Activated T-cell treated with anti-CD3 and anti-CD28 coated beads for 4 hours (primary cell): Measurements from ENCODE around the gene MAPKBP1.

Experiments used
- DNase-seq: peaks from one replicate; pipeline ENCODE4 v3.0.0-alpha.2; 2020

MAPKBP1 gene

GRCh38 chr15:41789236-41789635 is 15.0 kb downstream of the MAPKBP1 start:
- DNase-seq, result no peak

- no peak for DNase-seq
These were observed 15.4 kb downstream of the MAPKBP1 start for GRCh38 chr15:41789662-41790061.

DNA sequence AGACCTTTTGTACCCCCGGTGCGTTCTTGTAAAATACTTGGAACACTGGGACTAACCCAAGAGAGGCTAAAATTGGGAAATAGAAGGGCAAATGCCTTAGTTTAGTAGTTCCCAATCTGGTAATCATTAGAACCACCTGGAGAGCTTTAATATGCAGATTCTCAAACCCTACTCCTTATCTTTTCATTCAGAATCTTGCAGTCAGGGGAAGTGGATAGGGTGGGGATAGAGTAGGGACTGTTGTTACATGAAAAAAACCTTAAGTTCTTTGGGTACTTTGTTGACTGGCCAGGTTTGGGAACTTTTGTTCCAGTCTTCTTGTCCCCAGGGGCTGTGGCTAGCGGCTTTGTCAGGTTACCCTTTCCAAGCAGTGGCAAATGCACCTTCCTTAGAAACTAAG is 15.9 kb downstream of the MAPKBP1 start:
- DNase-seq, result no peak

DNA sequence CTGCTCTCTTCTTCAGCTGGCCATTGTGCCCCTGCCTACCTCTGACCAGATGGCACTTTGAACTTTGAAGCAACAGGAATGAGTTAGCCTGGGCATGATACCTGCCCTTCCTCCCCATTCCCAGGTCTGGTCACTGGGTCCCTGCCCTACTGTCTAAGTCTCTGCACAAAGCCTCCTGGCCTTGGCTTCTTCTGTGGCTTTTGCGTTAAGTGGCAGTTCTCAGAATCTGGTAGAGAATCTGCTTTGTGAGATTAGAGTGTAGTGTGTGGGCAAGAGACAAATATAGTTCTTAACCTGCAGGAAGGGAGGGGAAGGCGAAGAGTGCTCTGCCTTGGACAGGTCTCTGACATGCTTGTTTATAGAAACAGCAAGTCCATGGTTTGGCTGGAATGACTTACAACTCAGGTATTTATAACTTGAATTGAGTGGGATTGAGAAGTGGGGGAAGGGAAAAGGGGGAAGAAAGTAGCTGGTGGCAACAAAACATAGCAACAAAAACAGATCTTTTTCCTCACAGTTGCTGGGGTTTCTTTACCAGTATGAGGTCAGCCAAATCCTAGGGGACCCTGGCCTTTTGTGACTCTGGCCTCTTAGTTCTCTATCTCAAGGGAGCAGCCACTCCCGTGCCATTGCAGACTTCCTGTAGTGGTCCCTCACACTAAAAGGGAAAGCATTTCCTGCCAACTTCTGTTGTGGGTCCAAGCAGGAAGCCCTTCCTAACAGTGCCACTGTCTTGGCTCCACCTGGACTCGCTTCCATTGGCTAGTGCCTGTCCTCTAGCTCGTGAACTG is 16.7 kb downstream of the MAPKBP1 start:
- DNase-seq, result no peak

GRCh38 chr15:41791547-41791937 is 17.3 kb downstream of the MAPKBP1 start:
- DNase-seq, result no peak

DNA sequence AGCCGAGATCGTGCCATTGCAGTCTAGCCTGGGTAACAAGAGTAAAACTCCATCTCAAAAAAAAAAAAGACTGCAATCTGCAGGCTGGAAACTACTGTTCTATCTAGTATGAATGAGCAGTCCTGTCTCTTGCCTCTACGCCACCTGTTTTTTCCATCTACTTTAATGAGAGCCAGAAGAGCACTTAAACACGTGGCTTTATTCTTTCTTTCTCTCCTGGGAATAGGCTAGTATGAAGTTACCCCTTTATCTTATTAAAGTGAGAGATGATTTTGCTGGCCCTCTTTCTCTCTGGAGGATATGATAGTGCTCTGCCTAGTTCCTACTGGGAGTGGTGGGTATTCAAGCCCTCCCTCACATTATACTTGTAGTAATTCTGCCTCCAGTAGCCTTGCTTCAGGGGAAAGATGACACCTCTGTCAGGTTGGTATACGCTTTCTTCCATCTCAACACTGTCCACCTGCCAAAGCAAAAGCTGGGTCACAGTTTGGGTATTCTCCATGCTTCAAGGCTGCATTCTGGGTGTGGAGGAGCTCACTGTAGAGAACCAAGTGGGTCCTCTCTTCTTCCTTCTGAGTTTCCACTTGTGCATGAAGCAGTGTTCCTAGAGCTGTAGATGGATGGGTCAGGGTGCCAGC is 17.8 kb downstream of the MAPKBP1 start:
- DNase-seq, result no peak

GRCh38 chr15:41794081-41794480 is 19.8 kb downstream of the MAPKBP1 start:
- no peak for DNase-seq

DNA sequence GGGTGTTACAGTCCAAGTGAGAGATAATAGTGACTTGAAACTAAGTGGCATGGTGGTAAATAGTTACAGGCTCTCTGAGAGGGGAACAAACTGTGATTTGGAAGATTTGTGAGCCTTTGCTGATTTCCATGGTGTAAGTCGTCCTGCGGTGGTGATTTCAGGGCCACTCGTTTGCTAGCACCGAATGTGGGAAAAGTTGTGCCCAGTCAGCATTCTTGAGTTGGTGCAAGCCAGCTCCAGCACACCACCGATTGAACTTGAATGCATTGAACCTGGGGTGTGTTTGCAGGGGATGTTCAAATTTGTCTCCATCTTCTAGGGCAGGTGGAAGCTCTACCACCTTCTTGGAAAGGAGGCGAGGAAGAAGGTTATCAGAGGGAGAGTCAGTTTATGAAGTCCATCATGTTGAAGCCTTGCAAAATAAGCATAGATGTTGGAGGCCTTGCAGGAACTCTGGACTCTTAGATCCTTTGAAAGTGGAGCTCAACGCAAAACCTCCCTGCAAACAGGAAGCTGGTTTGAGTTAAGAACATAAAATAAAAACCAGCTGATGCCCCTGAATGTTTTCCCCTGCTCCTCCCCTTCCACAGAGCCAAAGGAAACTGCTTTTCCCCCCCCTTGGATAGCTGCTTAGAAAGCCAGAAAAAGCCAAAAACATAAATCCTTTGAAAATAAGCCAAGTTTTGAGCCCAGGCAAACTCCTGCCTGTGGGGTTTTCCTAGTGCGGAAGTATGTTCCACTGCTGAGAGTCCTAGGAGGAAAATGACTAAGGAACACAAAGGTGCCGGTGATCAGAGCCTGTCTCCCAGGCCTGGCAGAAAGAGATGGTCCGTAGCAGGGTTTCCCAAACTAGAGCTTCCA is 21.9 kb downstream of the MAPKBP1 start:
- DNase-seq, result no peak

DNA sequence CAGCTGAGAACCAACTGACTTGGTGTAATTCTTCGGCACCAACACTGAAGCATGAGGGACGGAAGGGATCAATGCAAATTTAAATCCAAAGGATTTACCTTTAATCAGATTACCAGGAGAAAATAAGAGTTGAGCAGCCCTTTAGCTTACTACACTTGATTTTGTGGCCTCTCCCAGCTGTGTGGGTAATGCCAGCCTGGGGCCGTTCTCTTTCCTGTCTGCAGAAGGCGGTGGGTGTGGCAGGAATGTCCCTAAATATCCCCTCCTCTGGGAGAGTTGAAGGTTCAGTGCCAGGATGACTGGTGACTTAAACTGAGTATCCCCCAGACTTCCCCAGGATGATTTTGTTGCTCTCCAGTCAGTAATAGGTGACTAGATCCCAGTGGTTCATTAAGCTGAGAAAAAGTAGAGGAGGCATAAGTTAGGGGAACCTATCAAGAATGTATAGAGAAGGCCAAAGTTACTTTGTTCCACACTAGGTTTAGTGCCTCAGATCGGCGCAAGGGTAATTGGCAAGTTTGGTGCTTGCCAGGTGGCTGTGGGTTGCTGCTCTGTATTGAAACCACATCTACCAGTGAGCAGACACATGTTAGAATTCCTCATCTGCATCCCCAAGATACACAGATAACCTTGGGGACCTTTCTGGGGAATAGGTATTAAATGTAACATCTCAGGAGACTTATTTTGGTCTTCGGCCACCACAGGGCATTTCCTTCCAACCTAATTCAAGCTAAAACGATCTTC is 23.1 kb downstream of the MAPKBP1 start:
- no peak for DNase-seq

DNA sequence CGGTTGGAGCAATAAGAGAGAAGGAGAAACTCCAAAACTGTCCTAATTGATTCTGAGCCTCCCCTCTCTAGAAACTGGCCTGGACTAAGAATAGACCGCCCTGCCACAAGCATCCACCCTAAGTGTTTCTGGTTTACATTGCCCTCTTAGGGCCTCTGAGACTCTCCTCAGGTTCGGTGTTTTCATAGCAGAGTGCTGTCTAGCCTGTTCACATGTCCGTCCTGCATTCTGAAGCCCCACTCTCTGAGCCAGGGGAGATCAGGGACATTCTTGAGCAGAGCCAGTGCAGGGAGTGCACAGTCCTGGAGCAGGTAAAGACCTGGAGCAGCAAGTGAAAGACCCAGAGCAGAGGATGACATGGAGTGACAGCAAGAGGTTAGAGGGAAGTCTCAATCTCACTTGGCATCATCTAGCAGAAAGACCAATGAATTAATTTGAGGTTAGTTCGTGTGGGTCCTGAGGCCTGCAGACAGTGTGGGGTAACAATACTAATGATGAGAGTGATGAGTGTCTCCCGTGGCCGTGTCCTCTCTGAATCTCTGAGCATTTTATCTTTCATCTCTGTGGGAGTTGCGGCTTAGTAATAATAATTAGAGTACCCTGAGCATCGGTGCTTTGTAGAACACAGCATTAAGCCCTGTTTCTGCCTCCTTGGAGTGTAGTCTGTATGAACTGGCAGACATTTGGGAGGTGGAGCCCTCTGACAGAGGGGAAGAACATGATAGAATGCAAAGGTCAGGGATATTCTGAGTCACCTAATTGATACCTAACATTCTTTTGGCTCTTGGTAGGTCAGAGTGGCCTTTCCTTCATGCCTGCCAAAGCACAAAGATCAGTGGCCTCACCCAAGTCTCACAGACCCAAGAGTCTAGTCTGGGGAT is 24.6 kb downstream of the MAPKBP1 start:
- DNase-seq, result no peak

DNA sequence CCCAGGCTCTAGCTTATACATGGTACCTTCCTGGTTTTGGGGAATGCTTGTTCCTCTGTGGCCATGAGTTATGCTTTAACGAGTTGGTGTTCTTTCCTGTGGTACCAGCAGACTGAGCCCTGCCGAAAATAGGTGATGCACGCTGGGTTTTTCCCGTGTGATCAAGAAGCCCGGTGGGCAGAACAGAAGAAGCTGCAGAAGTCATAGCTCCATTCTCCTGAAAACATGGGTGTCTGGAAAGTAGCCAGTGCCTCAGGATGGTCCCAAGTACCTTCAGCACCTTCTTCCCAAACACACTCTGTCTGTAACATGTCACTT is 25.2 kb downstream of the MAPKBP1 start:
- DNase-seq, result no peak

DNA sequence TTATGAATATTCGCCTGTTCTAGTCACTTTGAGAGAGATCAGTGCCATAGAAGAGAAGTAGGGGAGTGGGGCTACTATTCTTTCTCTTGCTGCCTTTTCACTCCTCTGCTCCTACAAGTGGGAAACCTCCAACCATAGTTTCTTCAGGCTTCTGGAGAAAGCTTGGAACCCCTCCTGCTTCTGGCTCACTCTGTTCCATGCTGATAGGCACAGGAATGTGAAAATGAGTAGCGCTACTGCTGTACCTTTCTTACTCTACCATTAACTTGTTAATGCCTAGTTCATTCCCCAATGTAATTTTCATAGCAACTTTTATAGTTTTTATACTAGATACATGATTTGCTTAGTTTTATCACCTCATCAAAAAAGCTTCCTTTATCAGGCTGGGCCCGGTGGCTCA is 26.9 kb downstream of the MAPKBP1 start:
- DNase-seq, result no peak

DNA sequence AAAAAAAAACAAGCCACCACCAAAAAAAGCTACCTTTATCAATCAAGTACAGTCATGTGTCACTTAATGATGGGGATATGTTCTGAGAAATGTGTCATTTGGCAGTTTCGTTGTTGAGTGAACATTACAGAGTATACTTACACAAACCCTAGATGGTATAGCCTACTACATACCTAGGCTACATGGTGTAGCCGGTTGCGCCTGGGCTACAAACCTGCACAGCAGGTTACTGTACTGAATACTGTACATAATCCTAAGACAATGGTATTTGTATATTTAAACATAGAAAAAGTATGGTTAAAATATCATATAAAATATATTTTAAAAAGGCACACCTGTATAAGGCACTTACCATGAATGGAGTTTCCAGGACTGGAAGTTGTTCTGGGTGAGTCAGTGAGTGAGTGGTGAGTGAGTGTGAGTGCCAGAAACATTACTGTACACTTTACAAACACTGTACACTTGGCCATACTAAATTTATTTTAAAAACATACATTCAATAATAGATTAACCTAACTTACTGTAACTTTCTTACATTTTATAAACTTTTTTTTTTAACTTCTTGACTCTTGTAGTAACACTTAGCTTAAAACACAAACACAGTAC is 27.7 kb downstream of the MAPKBP1 start:
- DNase-seq, result no peak

DNA sequence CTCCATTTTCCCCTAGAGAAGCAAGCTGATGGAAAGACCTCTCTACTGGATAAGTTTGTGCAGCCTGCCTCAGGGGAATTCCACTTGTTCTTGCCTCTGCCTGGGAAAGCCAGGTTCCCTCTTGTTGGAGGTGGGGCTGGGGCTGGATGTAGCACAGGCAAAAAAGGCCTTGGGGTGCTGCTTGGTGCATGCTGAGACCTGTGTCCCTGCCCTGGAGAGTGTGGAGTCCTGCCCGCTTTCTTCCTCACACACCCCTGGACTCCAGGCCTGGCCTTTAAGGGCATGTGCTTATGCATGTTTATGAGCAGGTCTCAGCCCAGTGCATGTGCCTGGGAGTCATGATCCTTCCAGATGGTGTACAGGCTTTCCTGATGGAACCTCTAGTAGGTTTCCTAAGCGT is 30.1 kb downstream of the MAPKBP1 start:
- DNase-seq, result no peak

GRCh38 chr15:41804916-41805666 is 30.8 kb downstream of the MAPKBP1 start:
- DNase-seq, result no peak

DNA sequence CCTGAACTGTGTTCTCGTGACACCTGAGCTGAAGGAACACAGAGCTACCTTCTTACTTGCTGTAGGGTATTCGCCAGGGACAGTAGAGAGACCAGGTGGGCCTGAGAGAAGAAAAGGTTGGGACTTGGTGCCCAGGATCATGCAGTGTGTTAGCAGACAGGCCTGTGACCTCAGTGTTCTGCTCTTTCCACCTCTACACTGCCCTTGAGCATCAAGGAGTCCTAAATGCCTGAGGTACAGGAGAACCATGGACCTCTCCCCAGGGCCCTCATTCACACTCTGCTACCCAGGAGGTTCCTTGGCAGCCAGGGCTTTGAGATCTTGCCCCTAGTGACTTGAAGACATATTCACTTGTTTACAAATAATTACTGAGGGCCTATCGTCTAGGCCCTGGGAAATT is 31.4 kb downstream of the MAPKBP1 start:
- no peak for DNase-seq

GRCh38 chr15:41806291-41807181 is 32.3 kb downstream of the MAPKBP1 start:
- no peak for DNase-seq

GRCh38 chr15:41809121-41809520 is 34.8 kb downstream of the MAPKBP1 start:
- DNase-seq, result no peak

DNA sequence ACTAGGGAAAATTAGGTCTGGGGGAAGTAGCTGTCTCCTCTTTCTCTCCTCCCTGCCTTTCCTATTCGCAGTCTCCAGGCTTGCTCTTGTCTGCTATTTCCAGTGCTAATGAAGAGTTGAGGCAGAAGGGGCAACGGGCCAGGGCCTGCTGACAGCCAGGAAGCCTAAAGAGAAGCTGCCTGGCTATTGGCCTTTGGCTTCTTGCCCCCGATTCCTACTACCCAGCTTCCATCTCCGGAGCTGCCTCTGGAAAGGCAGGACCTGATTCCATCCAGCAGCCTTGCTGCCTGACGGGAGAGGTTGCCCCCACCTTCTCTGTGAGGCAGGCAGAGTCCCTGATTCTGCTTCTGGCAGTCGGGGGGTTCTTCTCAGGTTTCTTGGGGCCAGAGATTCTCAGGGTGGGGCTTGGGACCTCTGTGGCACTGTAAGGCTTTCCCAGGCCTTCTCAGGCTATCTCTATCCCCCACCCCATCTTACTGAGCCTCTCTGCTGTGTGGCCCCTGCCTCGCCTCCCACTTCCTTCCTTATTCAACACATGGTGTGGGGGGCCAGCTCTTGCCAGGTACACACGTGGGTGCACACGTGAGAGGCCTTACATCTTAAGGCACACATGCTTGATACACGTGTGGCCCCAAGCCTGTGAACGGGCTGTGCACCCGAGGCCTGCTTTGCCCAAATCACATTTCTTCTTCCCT is 35.4 kb downstream of the MAPKBP1 start:
- no peak for DNase-seq
